Testis (tissue), 2 donors: ENCODE measurements around the gene ARIH1.

Experiments
- POLR2A ChIP-seq: fragments of 450-650 bp; IDR thresholded peaks from one replicate; pipeline ENCODE4 v1.6.1; 2017; ENCODE audit warnings: antibody characterized with exemption, mild to moderate bottlenecking, moderate library complexity
- TF ChIP-seq, protein P1 (sequence below), 3 experiments: fragments of 450-650 bp in 2 of 3; fragments of 200-600 bp in 1 of 3; sonication (generic) in 1 of 3; IDR thresholded peaks; one replicate each; pipeline ENCODE4 v1.5.1; 2016 to 2019; ENCODE audit warnings: antibody characterized with exemption in 3 of 3, mild to moderate bottlenecking in 2 of 3, moderate library complexity in 1 of 3

DNA sequence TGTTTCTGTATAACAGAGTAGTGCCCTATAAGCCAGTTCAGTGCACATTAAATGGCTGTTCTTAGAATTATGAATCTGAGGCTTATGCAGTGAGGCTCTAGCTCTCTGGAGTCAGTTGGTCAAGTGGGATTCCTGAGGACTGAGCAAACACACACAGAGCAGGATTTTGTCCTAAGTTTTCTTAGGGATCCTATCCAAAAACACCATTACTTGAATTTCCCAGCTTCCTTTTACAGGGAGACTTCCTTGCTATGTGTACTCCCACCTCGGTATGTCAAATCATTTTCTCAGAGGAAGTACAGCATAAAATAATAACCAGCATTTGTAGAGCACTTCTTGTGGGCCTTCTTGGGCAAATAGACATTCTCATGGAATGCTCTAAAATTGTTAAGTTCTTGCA lies 117.2 kb downstream of the ARIH1 start:
- TF ChIP-seq, protein P1, sequence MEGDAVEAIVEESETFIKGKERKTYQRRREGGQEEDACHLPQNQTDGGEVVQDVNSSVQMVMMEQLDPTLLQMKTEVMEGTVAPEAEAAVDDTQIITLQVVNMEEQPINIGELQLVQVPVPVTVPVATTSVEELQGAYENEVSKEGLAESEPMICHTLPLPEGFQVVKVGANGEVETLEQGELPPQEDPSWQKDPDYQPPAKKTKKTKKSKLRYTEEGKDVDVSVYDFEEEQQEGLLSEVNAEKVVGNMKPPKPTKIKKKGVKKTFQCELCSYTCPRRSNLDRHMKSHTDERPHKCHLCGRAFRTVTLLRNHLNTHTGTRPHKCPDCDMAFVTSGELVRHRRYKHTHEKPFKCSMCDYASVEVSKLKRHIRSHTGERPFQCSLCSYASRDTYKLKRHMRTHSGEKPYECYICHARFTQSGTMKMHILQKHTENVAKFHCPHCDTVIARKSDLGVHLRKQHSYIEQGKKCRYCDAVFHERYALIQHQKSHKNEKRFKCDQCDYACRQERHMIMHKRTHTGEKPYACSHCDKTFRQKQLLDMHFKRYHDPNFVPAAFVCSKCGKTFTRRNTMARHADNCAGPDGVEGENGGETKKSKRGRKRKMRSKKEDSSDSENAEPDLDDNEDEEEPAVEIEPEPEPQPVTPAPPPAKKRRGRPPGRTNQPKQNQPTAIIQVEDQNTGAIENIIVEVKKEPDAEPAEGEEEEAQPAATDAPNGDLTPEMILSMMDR (IDR thresholded peaks at IDR 0.05): no peak
- TF ChIP-seq POLR2A: no peak
